ENCODE data around the gene EIF2S3B.

The EIF2S3B gene

GRCh38 chr12:10554756-10555481 lies 49.2 kb downstream of the EIF2S3B start:
- no peak for DNase-seq

DNA sequence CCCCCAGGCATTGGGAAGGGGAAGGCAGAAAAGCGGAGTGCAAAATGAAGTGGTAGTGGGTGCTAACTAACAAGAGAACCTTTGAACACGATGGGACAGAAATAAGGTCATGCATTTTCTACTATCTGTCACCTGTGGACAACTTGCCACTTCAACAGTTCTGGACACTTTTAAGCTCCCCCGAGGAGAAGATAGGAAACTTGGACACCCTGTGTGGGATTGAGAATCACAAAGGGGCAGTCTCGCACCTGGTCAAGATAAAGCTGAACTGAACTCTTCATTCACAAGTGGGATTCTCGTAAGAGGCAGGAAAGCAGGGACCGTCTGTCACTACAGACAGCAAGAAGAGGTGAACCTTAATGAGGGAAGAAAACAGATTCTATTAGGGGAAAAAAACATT lies 51.6 kb downstream of the EIF2S3B start:
- no peak for DNase-seq

DNA sequence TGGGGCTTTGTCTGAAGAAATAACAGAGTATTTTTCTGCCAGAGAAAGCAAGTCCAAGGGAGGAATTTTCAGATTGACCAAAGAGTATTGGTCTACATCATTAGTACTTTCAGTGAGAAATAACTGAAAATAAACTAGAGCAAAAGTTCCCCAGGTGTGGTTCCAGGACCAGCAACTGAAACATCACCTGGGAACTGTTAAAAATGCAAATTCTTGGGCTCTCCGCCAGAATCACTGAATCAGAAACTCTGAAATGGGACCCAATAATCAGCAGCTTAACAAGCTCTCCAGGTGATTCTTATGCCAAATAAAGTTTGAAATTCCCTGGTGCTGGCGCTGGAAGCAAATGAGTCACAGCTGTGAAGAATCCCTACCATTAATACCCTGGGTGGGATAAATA lies 52.1 kb downstream of the EIF2S3B start:
- no peak for DNase-seq
